Esophagus muscularis mucosa (tissue), 4 donors: ENCODE measurements around the gene AGPS.

Experiments used
- EP300 ChIP-seq: sonication (generic); formaldehyde crosslinking; IDR thresholded peaks from one replicate; pipeline ENCODE4 v1.6.1; 2017; ENCODE audit warnings: antibody characterized with exemption
- POLR2A ChIP-seq: fragments of 450-650 bp; IDR thresholded peaks from one replicate; pipeline ENCODE4 v1.6.1; 2017; ENCODE audit warnings: antibody characterized with exemption, moderate library complexity, mild to moderate bottlenecking, low read depth
- TF ChIP-seq, protein P1 (sequence below), 3 experiments: fragments of 200-600 bp in 2 of 3; fragments of 450-650 bp in 1 of 3; sonication (generic) in 2 of 3; IDR thresholded peaks; one replicate each; pipeline ENCODE4 v1.5.1; 2017 to 2019; ENCODE audit warnings: antibody characterized with exemption in 3 of 3, mild to moderate bottlenecking in 2 of 3, moderate library complexity in 1 of 3

DNA sequence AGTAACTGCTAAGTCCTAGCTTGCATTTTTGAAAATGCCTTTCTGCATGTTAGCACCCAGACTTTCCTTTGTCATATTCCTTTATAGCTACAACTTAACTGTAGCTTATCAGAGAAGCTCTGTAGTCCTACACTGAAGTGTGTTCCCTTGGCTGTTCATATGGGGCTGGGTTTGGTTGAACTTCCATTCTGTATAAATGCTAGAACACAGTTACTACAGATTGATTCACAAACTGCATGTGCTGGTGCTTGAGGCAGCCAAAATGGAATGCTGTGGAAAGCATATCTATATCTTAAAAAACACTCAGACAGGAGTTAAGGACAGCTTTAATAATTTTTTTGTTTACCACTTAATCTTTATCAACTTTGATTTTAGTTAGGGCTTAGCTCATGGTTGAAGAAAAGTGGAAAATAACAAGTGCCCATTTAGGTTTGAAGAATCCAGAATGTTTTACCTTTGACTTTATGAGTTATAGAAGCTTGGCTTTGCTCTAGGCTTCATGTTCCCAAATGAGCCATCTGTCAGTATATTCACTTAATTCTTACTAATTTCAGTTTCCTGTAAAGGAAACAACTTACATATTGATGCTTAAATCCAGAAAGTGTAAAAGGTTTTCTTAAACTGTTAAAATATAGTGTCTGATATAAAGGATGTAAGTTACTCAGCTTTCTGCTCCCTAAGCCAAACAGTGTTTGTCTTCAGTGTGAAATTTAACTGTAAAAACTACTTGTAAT, 148.9 kb downstream of the AGPS start:
- TF ChIP-seq EP300 (no peak), POLR2A (no peak)
- TF ChIP-seq, protein P1, sequence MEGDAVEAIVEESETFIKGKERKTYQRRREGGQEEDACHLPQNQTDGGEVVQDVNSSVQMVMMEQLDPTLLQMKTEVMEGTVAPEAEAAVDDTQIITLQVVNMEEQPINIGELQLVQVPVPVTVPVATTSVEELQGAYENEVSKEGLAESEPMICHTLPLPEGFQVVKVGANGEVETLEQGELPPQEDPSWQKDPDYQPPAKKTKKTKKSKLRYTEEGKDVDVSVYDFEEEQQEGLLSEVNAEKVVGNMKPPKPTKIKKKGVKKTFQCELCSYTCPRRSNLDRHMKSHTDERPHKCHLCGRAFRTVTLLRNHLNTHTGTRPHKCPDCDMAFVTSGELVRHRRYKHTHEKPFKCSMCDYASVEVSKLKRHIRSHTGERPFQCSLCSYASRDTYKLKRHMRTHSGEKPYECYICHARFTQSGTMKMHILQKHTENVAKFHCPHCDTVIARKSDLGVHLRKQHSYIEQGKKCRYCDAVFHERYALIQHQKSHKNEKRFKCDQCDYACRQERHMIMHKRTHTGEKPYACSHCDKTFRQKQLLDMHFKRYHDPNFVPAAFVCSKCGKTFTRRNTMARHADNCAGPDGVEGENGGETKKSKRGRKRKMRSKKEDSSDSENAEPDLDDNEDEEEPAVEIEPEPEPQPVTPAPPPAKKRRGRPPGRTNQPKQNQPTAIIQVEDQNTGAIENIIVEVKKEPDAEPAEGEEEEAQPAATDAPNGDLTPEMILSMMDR (IDR thresholded peaks at IDR 0.05): no peak
